Astrocyte of the cerebellum (primary cell): ENCODE data around the gene MECR.

ENCODE experiments used
- DNase-seq: peaks from one replicate; pipeline ENCODE4 v3.0.0-alpha.2; 2011; ENCODE audit warnings: low read depth
- H3K4me3 ChIP-seq: 2 replicates; pipeline ENCODE4 v1.5.1; 2011; ENCODE audit warnings: mild to moderate bottlenecking, low read depth, low read length, moderate library complexity
- CTCF ChIP-seq: IDR thresholded peaks from 2 replicates; pipeline ENCODE4 v1.5.1; 2012; ENCODE audit warnings: low read length, low read depth, moderate library complexity, mild to moderate bottlenecking; ENCODE audit errors: missing control alignments
- in situ Hi-C: cut with HindIII; loops from 2 replicates; pipeline ENCODE4 v1.10.0; 2017; ENCODE audit warnings: low sequenced_read_pairs

The MECR gene

GRCh38 chr1:29255134-29255666, 24.5 kb upstream of the MECR start:
- TF ChIP-seq CTCF, result no peak
- no peak for DNase-seq
- H3K4me3 ChIP-seq, result no peak overlapping the region
- in situ Hi-C loops, result no loop called here

GRCh38 chr1:29254346-29254745, 23.6 kb upstream of the MECR start:
- in situ Hi-C loops, result no loop called here
- no peak for DNase-seq
- H3K4me3 ChIP-seq, result no peak overlapping the region
- TF ChIP-seq CTCF, result no peak

- TF ChIP-seq CTCF, result no peak
- in situ Hi-C loops, result no loop called here
- DNase-seq, result no peak
- no peak overlapping the region for H3K4me3 ChIP-seq
Measured at GRCh38 chr1:29253180-29253579, 22.4 kb upstream of the MECR start.

- TF ChIP-seq CTCF, result no peak
- H3K4me3 ChIP-seq, result no peak overlapping the region
- DNase-seq, result no peak
- in situ Hi-C loops, result no loop called here
Measured at GRCh38 chr1:29251164-29252124, 20.7 kb upstream of the MECR start.

GRCh38 chr1:29249951-29250581, 19.3 kb upstream of the MECR start:
- in situ Hi-C loops, result loop anchor here (25.0 kb wide), 3 partner anchors 137 to 862 kb away; no protein-coding TSS in a partner anchor
- no peak overlapping the region for H3K4me3 ChIP-seq
- TF ChIP-seq CTCF, result no peak
- DNase-seq, result no peak

GRCh38 chr1:29249170-29249691, 18.5 kb upstream of the MECR start:
- no peak for DNase-seq
- in situ Hi-C loops, result loop anchor here (25.0 kb wide), 3 partner anchors 138 to 863 kb away; no protein-coding TSS in a partner anchor

More at GRCh38 chr1:29249170-29249691, 18.5 kb upstream of the MECR start:
- no peak for TF ChIP-seq CTCF
- H3K4me3 ChIP-seq, result no peak overlapping the region
